Measurements from ENCODE around the gene ADSL.

The ADSL gene

GRCh38 chr22:40409613-40410113 is 63.4 kb downstream of the ADSL start:
- TF ChIP-seq CTCF (IDR thresholded peaks at IDR 0.05; ENCODE audit: insufficient read depth, low read depth, low read length, missing control alignments) = no peak
- H3K4me3 ChIP-seq (ENCODE audit: low read length) = no peak overlapping the region
- no peak for DNase-seq (ENCODE audit: low read depth)

GRCh38 chr22:40410272-40410671 is 64.0 kb downstream of the ADSL start:
- TF ChIP-seq CTCF (IDR thresholded peaks at IDR 0.05; ENCODE audit: insufficient read depth, low read depth, low read length, missing control alignments) = no peak
- peak; percentile 53 for DNase-seq (ENCODE audit: low read depth)
- no peak overlapping the region for H3K4me3 ChIP-seq (ENCODE audit: low read length)

GRCh38 chr22:40410731-40411505 is 64.6 kb downstream of the ADSL start:
- no peak for TF ChIP-seq CTCF (IDR thresholded peaks at IDR 0.05; ENCODE audit: insufficient read depth, low read depth, low read length, missing control alignments)
- H3K4me3 ChIP-seq (ENCODE audit: low read length) = no peak overlapping the region
- no peak for DNase-seq (ENCODE audit: low read depth)

GRCh38 chr22:40411506-40411861 is 65.2 kb downstream of the ADSL start:
- TF ChIP-seq CTCF (IDR thresholded peaks at IDR 0.05; ENCODE audit: insufficient read depth, low read depth, low read length, missing control alignments) = no peak
- DNase-seq (ENCODE audit: low read depth) = no peak
- no peak overlapping the region for H3K4me3 ChIP-seq (ENCODE audit: low read length)

GRCh38 chr22:40412441-40412840 is 66.1 kb downstream of the ADSL start:
- TF ChIP-seq CTCF (IDR thresholded peaks at IDR 0.05; ENCODE audit: insufficient read depth, low read depth, low read length, missing control alignments) = no peak
- no peak overlapping the region for H3K4me3 ChIP-seq (ENCODE audit: low read length)
- DNase-seq (ENCODE audit: low read depth) = no peak

GRCh38 chr22:40413873-40414272 is 67.6 kb downstream of the ADSL start:
- H3K4me3 ChIP-seq (ENCODE audit: low read length) = no peak overlapping the region
- TF ChIP-seq CTCF (IDR thresholded peaks at IDR 0.05; ENCODE audit: insufficient read depth, low read depth, low read length, missing control alignments) = no peak
- DNase-seq (ENCODE audit: low read depth) = no peak

GRCh38 chr22:40414311-40414710 is 68.0 kb downstream of the ADSL start:
- no peak for TF ChIP-seq CTCF (IDR thresholded peaks at IDR 0.05; ENCODE audit: insufficient read depth, low read depth, low read length, missing control alignments)
- DNase-seq (ENCODE audit: low read depth) = peak; percentile 62

More at GRCh38 chr22:40414311-40414710, 68.0 kb downstream of the ADSL start:
- no peak overlapping the region for H3K4me3 ChIP-seq (ENCODE audit: low read length)

Measured in epithelial cell of esophagus (primary cell).